TTC549 (cell line): ENCODE data around the gene GCAT.
"Not testable (repeated sequence)": the region's sequence is repeated elsewhere in the genome, so short reads cannot be mapped to it uniquely, and the experiment has no call there.

Experiments used
- FAIRE-seq: peaks from 2 replicates; lab custom pipeline; 2012; peaks lifted over from hg19 to GRCh38; lab: Jason Lieb, UNC

Gene GCAT

DNA sequence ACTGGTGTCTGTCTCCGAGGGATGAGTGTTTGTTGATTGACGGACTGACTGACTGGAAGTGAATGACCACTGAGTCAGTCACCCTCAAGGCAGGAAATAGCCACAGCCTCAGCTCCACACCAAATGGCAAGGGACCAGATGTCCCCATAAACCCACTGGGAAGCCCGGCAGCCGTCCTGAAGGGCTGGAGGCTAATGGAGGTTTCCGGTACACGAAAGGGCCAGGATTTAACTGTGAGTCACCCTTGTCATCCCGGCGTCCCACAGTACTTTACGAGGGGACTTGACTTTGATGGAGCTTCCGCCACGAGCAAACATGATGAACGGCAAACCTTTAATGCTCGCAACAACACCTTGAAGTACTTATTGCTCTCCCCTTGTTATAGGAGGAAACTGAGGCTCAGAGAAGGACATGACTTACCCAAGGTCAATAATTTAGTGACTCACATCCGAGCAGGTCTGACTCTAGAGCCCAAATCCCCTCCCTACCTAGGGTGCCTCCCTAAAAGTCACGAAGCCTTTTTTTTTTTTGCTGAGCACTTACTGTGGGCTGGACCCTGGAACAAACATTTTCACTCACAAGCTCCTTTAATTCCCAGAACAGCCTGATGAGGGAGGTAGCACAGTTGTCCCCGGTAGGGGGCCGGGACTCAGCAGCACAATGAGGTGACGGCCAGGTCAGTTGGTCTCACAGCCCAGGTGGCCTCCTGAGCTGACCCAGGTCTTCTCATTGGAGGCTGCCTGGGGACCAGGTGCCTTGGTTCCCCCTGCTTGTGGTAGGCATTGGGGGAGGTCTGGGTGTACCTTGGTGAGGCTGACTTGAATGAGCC is 25.2 kb upstream of the GCAT start:
- no peak for FAIRE-seq

DNA sequence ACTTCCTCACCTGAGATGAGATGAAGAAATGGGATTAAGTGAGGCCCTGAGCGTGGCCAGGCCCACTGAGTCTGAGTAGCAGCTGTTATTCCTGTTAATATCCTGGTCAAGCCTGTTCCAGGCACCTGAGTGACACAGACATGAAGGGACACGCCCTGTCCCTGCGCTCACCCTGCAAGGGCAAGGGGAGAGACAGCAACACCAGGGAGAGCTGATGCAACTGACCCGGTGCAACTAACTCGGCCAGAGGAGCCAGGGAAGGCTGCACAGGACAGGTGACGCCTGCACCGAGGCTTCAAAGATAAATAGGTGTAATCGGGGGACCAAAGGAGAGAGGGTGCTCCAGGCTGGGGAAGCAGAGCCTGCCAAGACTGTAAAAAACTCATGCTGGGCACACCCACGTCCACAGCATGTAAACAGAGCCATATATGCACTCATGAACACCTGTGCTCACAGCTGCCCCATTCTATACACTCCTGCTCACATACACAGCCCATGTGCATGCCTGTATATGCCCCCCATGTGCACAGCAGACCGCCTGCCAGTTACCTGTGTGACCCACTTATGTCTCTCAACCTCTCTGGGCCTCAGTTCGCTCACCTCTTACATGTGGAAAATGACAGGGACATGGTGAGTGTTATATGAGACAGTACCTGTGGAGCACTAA is 22.8 kb upstream of the GCAT start:
- no peak for FAIRE-seq

DNA sequence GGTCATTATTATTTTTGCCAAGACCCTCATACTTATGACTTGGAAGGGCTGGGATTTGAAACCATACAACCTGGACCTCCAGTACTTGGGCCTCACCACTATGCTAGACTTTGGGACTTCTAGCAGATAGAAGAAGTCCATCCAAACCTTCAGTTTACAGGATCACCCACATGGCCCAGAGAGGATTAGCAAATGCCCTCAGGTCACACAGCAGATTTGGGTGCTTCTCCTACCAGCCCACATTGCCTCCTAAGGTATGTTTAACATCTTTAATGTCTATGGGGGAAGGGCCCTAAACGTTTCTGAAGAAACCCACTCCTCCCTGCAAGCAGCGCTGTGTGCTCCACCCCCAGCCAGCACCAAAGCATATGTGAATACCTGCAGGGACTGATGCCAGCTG is 17.5 kb upstream of the GCAT start:
- no peak for FAIRE-seq

DNA sequence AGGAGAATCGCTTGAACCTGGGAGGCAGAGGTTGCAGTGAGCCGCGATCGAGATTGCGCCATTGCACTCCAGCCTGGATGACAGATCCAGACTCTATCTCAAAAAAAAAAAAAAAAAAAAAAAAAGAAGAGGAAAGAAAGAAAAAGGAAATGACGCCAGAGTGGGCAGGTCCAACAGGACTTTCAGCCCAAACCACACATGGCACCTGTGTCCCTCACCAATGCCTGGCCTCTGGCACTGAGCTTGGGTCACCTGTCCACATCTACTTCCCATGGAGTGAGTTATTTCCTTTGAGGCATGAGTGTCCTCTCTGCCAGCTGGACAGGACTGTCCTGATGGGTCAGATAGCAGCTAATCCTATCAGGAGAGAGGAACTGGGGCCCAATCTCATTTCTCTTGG is 15.2 kb upstream of the GCAT start:
- no peak for FAIRE-seq

DNA sequence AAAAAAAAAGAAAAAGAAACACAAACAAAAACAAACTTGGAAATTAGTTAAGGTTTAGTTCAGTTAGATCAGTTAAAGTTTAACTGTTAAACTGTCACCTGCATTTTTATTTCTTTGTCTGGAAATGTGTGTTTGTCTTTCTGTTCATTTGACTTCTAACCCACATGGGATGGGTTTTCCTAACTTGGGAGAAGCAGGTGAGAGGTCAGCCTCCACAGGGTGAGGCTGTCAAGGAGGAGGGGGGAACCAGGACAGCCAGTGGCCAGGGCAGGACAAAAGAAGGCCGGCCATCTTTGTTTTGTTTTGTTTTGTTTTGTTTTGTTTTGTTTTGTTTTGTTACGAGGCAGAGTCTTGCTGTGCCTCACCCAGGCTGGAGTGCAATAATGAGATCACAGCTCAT is 13.4 kb upstream of the GCAT start:
- FAIRE-seq, result no peak

DNA sequence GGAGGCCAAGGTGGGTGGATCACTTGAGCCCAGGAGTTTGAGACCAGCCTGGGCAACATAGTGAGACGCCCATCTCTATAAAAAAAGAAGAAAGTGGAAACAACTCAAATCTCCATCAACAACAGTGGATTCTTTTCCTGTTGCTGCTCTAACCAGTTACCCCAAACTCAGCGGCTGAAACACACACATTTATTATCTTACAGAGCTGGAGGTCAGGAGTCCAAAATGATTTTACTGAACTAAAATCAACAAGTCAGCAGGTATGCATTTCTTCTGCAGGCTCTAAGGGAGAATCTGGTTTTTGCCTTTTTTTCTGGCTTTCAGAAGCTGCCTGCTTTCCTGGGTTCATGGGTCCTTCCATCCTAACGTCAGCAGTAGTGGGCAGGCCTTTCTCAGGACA is 11.7 kb upstream of the GCAT start:
- FAIRE-seq, result no peak

DNA sequence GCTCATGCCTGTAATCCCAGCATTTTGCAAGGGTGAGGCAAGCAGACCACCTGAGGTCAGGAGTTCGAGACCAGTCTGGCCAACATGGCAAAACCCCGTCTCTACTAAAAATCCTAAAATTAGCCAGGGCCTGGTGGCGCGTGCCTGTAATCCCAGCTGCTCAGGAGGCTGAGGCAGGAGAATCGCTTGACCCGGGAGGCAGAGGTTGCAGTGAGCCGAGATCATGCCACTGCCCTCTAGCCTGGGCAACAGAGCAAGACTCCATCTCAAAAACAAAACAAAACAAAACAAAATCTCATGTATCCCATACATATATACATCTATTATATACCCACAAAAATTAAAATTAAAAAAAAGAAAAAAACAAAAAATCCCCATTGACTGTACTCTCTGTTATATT is 10.5 kb upstream of the GCAT start:
- not testable (repeated sequence) for FAIRE-seq

DNA sequence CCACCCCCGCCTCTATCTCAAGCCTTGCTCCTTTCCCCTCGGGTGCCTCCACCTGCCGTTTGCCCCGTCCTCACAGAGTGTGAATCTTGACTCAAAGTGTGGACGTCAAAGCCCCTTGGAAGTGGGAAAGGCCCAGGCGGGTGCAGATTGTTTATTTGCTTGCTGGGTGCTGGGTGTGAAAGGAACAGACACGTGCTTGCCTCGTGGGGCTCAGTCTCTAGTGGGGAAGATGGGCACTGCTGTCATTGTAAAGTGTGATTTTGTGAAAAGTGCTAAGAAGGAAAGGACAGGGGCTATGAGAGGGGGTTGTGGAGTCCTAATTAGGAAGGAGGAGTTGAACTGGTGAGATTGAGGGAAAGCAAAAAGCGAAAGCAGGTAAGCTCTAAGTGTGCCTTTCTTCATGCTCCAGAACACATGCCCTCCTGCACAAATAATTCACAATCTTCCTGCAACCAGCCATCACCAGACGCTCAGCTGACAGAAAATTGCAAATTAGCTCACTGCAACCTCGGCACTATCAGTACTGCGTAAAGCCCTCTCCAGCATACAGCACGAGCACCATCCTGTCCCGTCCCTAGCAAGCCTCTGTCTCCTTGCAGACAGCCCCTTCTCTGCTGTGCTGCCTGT is 9.7 kb upstream of the GCAT start:
- FAIRE-seq, result no peak

DNA sequence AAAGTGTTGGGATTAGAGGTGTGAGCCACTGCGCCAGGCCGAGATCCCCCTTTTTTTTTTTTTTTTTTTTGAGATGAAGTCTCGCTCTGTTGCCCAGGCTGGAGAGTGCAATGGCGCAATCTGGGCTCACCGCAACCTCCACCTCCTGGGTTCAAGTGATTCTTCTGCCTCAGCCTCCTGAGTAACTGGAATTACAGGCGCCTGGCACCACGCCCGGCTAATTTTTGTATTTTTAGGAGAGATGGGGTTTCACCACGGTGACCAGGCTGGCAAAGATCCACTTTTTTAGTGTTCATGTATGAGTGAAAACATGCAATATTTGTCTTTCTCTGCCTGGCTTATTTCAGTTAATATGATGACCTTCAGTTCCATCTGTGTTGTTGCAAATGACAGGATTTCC is 7.8 kb upstream of the GCAT start:
- not testable (repeated sequence) for FAIRE-seq

DNA sequence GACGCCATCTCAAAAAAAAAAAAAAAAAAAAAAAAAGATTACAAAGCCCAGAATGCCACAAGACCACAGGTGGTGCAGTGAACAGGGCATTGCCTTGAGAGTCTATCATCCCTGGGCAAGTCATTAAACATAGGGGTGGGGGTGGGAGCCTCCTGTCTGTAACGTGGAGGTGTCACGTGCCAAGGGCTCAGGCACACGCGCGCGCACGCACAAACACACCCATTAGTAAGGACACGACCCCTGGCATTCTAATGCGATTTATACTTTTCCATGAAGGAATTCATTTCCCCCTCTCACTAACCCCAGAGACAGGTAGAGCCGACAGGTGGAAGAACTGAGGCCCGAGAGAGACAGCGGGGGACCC is 5.8 kb upstream of the GCAT start:
- FAIRE-seq, result no peak

DNA sequence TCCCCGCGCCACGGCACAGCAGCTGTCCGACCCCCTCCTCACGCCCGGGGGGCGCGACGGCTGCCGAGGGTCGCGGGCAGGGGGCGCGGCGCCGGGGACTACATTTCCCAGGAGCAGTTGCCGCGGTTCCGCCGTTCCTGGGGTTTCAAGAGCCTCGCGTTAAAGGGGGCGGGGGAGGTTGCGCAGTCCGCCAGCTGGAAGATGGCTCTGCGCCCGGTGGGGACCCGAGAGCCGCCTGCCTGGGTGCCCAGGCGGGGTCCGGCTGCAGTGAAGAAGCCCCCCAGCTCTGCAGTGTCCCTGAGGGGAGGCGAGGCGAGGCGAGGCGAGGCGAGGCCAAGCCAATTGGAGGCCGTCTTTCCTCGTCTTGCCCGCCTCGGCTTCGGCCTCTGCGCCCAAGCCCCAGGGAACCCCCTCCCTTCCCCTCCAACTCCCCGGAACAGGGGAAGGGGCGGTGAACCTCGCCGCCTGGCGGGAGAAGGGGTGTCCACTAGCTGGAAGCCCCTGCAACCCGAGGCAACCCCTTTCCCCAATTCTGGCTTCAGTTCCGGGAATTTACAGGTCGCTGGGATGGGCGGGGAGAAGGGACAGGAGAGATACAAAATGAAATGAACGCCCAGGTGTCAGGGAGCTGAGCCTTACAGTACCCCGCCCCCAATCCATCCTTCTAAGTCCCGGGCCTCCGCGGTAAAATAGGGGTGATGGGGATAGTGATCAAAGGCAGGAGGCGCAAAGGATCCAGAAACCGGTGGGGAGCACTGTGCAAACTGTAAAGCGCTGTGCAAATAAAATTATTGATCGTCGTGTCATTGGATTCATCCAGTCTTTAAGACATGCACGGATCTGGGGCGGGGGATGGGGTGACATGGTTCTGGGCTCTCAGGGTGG is 5.2 kb upstream of the GCAT start:
- FAIRE-seq, result no peak

DNA sequence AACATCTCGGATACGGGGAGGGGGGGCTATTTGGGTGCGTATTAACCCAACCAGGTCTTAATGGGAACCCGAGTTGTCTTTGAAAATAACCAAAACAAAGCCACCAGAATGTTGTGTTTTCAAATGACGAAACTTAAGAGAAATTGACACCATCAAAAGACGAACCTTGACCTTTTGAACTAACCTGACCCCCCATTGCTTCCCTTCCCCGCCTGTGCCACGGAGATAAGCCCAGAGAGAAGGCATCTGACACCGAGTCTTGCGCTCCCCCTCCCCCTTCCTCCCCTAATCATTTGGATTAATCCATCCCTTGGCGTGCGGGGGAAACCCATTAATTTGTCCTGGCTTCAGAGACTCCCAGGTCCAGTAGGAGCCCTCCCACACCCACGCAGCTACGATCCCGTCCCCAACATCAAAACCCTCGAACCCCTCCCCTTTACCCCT is 4.5 kb upstream of the GCAT start:
- no peak for FAIRE-seq

DNA sequence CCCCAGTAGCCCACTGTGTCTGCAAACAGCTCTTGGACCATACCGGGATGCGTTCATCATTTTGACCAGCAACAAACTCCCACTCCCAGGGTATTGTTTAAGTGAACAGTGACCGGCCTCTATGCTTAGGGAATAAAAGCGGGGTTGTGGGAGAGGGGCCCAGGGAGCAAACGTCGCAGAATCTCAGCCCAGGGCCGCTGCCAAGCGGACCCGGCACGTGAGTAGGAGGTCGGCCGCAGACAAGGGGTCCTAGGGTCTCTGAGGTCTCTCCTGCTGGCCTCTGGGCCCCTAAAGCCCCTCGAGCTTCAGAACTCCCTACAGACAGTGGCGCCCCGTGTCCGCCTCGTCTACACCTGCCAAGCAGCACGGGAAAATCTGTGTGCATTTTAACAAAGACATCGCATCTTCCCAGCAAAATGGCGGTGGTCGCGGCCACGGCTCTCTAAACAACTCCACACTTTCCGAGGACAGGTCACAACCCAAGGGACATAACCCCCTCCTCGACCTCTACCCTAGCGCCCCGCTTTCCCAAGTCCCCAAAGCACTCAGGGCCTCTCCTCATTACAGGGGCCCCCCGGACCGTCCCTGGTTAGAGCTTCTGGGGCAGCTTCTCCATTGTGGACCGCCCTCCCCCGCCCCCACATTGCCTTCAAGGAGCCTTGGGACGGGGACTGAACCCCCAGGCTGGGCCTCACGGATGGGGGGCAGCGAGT is 3.9 kb upstream of the GCAT start:
- FAIRE-seq, result no peak

DNA sequence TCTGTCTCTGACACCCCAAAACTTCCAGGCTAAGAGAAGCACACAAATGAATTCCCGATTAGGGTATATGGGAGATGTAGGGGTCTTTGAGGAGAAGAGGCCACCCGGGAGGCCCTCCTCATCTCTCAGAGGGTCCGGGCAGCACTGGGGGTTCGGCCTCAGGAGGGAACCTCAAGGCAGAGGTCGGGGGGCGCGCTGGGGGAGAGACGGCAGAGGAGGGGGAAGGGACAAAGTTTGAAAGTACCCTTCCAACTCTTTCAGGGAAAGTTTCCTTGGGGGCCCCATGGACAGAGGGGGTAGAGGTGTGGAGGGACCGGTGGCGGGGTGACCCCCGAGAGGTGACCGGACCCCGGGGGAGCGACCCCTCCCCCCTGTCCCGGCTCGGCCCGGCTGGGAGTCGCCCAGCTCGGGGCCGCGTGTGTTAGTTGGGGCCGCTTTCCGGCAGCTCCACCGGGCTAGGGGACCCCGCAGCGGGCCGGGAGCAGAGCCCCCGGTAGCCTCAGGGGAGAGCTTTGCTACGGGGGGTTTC is 3.3 kb upstream of the GCAT start:
- FAIRE-seq, result no peak

DNA sequence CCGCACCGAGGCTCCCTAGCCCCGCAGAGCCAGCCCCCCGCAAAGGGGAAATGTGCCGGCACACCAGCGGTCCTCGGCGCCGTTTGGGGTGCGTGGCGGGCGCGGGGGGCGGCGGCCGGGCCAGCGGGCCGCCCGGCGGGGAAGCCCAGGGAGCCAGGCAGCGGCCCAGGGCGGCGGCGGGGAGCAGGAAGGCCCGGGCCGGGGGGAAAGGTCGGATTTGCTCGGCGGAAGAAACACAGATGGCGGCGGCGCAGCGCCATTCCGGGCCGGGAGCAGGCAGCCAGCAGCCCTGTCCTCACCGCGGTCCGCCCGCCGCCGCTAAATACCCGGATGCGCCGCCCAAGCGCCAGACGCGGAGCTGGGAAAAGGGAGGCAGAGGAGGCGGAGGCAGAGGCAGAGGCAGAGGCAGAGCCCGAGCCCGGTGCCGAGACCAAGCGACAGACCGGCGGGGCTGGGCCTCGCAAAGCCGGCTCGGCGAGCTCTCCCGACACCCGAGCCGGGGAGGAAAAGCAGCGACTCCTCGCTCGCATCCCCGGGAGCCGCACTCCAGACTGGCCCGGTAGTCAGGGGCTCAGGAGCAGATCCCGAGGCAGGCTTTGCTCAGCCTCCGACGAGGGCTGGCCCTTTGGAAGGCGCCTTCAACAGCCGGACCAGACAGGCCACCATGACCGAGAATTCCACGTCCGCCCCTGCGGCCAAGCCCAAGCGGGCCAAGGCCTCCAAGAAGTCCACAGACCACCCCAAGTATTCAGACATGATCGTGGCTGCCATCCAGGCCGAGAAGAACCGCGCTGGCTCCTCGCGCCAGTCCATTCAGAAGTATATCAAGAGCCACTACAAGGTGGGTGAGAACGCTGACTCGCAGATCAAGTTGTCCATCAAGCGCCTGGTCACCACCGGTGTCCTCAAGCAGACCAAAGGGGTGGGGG is 2.6 kb upstream of the GCAT start:
- FAIRE-seq, result no peak

DNA sequence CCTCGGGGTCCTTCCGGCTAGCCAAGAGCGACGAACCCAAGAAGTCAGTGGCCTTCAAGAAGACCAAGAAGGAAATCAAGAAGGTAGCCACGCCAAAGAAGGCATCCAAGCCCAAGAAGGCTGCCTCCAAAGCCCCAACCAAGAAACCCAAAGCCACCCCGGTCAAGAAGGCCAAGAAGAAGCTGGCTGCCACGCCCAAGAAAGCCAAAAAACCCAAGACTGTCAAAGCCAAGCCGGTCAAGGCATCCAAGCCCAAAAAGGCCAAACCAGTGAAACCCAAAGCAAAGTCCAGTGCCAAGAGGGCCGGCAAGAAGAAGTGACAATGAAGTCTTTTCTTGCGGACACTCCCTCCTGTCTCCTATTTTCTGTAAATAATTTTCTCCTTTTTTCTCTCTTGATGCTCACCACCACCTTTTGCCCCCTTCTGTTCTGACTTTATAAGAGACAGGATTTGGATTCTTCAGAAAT is 1.9 kb upstream of the GCAT start:
- no peak for FAIRE-seq

DNA sequence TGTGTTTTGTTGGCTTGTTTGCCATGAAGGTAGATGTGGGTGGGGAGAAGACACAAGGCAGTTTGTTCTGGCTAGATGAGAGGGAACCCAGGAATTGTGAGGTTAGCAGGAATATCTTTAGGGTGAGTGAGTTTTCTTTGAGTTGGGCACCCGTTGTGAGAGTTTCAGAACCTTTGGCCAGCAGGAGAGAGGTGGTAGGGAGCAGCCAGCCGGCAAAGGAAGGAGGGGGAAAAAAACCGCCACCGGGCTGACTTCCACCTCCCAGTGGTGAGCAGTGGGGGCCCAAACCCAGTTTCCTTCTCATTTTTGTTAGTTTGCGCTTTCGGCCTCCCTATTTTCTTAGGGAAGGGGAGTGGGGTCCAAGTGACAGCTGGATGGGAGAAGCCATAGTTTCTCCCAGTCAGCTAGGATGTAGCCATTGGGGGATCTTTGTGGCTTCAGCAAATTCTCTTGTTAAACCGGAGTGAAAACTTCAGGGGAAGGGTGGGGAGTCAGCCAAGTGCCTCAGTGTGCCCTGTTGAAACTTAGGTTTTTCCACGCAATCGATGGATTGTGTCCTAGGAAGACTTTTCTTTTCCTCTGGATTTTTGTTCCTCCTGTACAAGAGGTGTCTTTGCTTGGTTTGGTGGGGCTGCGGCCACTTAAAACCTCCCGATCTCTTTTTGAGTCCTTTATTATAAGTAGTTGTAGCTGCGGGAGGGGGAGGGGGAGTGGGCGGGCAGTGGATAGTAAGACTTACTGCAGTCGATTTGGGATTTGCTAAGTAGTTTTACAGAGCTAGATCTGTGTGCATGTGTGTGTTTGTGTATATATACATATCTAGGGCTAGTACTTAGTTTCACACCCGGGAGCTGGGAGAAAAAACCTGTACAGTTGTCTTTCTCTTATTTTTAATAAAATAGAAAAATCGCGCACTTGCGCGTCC is 1.1 kb upstream of the GCAT start:
- no peak for FAIRE-seq

DNA sequence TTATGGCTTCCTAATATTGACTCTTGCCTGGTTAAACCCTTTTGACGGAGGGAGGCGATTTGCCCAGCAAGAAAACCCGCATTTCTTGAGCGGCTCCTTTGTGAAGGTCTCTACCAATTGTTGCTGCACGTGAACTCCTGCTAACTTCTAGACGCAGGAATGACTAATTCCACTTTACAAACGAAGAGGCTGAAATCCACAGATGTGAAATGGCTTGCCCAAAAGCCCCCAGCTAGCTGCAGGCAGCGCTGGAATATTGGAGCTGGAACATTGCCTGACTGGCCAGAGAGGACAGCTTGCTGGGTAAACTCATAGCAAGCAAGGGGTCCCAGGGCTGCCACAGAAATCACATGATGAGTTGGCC is 542 bp downstream of the GCAT start:
- no peak for FAIRE-seq

DNA sequence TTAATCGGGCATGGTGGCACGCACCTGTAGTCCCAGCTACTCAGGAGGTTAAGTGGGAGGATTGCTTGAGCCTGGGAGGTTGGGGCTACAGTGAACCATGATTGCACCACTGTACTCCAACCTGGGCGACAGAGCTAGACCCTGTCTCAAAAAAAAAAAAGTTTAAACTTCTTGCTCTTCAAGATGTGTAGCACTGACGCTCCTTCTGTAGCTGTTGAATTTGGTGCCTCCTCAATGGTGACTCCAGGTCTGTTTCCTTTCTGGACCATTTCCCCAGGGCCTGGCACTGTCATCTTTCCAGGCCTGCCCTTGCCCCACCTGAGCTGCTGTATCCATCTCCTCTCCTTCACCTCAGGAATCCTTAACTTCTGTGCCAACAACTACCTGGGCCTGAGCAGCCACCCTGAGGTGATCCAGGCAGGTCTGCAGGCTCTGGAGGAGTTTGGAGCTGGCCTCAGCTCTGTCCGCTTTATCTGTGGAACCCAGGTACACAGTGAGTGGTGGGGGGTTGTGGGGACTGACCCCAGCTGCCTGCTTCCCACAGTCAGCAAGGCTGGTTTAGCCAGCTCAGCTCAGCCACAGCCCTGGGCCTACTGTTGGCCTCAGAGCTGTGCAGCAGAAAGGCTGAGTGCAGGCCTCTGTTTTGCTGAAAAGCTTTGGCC is 2.1 kb downstream of the GCAT start:
- FAIRE-seq, result no peak
